Lower lobe of right lung (tissue), 2 donors: ENCODE measurements around the gene ACTRT3. TPM values are rescaled to one million over a fixed set of nuclear protein-coding genes. Genes with fewer than 3 reads are reported as not detected.

Source experiments
- ATAC-seq, 2 donors: fragments of 200-7000 bp; cut with Tn5 transposase; one replicate each; pipeline ENCODE4 v1.9.1; 2020 to 2022; ENCODE audit warnings: mild to moderate bottlenecking in 2 of 2, moderate library complexity in 2 of 2
- DNase-seq: peaks from one replicate; pipeline ENCODE4 v3.0.0-alpha.2; 2020
- H3K27ac ChIP-seq: fragments of 200-600 bp; one replicate; pipeline ENCODE4 v1.8.0; 2022
- H3K27me3 ChIP-seq: fragments of 200-600 bp; one replicate; pipeline ENCODE4 v1.8.0; 2022; ENCODE audit warnings: low read depth
- H3K36me3 ChIP-seq: fragments of 200-600 bp; one replicate; pipeline ENCODE4 v1.8.0; 2022; ENCODE audit warnings: mild to moderate bottlenecking
- H3K4me1 ChIP-seq: fragments of 200-600 bp; one replicate; pipeline ENCODE4 v1.8.0; 2022
- H3K4me3 ChIP-seq: fragments of 200-600 bp; one replicate; pipeline ENCODE4 v1.8.0; 2022; ENCODE audit warnings: mild to moderate bottlenecking
- H3K9me3 ChIP-seq: fragments of 200-600 bp; one replicate; pipeline ENCODE4 v1.8.0; 2022
- intact Hi-C: fragments of 100-400 bp; cut with DNase I; formaldehyde crosslinking; loops from one replicate; pipeline ENCODE4 v1.11.0; 2022
- total RNA-seq: library from RNA; stranded (reverse); fragmentation: NEBNext Ultra II Directional; extraction: Animal tissue kit (Norgen Biotek cat#: 25700); gene quantifications from one replicate; pipeline ENCODE4 v1.2.1, GENCODE V29; 2021
- TF ChIP-seq, protein P1 (sequence below): fragments of 200-600 bp; IDR thresholded peaks from one replicate; pipeline ENCODE4 v1.8.0; 2022; ENCODE audit warnings: antibody characterized with exemption, mild to moderate bottlenecking
- donor health status: DM: no; HTN: yes; CAD: no; lungs with severe emphysema.

The ACTRT3 gene
- total RNA-seq, 1 donor from 2014 or later = 0.92 TPM

DNA sequence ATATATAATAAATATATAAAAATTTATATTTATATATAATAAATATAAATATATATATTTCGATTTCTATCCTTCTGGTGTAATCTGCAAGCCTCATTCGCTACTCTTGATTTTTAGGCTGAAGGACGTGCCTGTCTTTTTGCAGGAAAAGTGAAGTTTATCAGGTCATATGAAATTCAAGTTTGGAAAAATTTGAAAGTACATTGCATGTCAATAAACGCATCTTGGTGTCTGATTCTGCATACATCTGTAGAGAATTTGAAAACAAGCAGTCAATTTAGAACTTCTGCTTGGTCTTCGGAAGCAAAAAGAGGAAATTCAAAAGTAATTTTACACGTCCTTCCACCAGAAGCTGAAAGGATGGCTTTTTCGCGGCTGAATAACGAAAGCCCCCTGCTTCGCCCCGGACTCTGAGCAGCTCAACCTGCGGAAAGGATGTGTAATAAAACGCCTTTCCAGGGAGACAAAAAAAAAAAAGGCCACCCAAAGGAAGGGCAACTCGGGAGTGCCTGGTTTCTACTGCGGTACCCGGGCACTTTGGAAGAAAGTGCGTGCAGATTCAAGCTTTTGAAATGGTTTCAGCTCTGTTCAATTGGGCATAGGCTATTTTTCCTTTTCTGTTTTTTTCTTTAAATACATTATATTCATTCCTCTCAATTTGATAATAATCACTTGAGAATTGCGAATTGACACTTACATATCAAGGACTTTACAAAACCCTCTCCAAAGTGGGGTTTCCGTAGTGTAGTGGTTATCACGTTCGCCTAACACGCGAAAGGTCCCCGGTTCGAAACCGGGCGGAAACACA, 2.3 kb upstream of the ACTRT3 start:
- peak; percentile 47 to 67 for ATAC-seq
- peak; percentile 52 for DNase-seq

DNA sequence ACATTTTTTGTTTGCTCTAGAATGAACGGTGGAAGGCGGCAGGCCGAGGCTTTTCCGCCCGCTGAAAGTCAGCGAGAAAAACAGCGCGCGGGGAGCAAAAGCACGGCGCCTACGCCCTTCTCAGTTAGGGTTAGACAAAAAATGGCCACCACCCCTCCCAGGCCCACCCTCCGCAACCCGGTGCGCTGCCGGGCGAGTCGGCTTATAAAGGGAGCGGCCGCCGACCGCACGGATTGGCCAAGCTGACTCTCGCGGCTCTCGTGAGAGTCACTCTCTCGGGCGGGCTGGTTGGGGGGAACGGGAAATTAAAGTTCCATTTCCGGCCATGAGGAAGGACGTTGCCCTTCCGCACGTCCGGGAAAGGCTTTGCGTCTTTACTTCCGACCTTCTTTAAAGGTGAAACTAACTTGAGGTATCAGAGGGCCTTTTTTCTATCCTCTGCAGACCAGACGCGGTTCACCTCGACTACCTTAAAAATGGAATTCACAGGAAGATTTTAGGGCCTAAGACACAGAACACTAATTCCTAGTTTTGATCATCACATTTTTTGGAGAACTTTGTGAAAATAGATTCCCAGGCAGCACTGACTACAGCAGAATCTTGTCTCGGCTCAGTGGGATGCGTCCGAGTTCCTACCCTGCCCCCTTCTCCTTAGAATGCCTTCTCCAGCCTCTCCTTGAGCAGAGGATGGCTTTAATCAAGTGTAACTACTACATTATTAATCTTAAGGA, 4.3 kb downstream of the ACTRT3 start, which contains the start of gene TERC:
TERC (minus strand) TSS at position 179 of the 731 bp plus-strand sequence.
- ATAC-seq = peak; percentile 96 to 97
- peak within 1 kb of the TSS; percentile 87 for H3K4me3 ChIP-seq
- TF ChIP-seq, protein P1, sequence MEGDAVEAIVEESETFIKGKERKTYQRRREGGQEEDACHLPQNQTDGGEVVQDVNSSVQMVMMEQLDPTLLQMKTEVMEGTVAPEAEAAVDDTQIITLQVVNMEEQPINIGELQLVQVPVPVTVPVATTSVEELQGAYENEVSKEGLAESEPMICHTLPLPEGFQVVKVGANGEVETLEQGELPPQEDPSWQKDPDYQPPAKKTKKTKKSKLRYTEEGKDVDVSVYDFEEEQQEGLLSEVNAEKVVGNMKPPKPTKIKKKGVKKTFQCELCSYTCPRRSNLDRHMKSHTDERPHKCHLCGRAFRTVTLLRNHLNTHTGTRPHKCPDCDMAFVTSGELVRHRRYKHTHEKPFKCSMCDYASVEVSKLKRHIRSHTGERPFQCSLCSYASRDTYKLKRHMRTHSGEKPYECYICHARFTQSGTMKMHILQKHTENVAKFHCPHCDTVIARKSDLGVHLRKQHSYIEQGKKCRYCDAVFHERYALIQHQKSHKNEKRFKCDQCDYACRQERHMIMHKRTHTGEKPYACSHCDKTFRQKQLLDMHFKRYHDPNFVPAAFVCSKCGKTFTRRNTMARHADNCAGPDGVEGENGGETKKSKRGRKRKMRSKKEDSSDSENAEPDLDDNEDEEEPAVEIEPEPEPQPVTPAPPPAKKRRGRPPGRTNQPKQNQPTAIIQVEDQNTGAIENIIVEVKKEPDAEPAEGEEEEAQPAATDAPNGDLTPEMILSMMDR = no peak
- H3K27ac ChIP-seq = peak within 1 kb of the TSS; percentile 99
- no peaks in the 10 kb centered on the region for H3K4me1 ChIP-seq
- H3K27me3 ChIP-seq = no peaks in the 10 kb centered on the region
- no peaks in the 10 kb centered on the region for H3K36me3 ChIP-seq
- peak; percentile 95 for DNase-seq
- intact Hi-C loops = no loop called here
- no peaks in the 10 kb centered on the region for H3K9me3 ChIP-seq

More for the DNA sequence above, 2.3 kb upstream of the ACTRT3 start:
- no peaks in the 10 kb centered on the region for H3K27me3 ChIP-seq
- peak overlapping the region; percentile 95 for H3K4me3 ChIP-seq
- peaks cover 25% of the 10 kb centered on the region for H3K4me1 ChIP-seq
- peaks cover 25% of the 10 kb centered on the region for H3K36me3 ChIP-seq
- TF ChIP-seq, protein P1 = no peak
- intact Hi-C loops = no loop called here
- H3K27ac ChIP-seq = peak overlapping the region; percentile 99
- H3K9me3 ChIP-seq = no peaks in the 10 kb centered on the region

- DNase-seq (peak; percentile 78), ATAC-seq (peak; percentile 78 to 80)
- H3K4me1 ChIP-seq = no peaks in the 10 kb centered on the region
Observed at GRCh38 chr3:169764312-169764881, 5.0 kb downstream of the ACTRT3 start.

GRCh38 chr3:169760479-169760878, 8.9 kb downstream of the ACTRT3 start:
- TF ChIP-seq, protein P1 = no peak
- no peak overlapping the region for H3K4me3 ChIP-seq
- H3K4me1 ChIP-seq = no peaks in the 10 kb centered on the region
- no peaks in the 10 kb centered on the region for H3K9me3 ChIP-seq
- H3K27ac ChIP-seq = no peak overlapping the region
- intact Hi-C loops = no loop called here
- ATAC-seq (no peak), DNase-seq (no peak)
- H3K27me3 ChIP-seq = no peaks in the 10 kb centered on the region
- H3K36me3 ChIP-seq = no peaks in the 10 kb centered on the region

More at GRCh38 chr3:169764312-169764881, 5.0 kb downstream of the ACTRT3 start:
- peak overlapping the region; percentile 99 for H3K27ac ChIP-seq
- no peaks in the 10 kb centered on the region for H3K36me3 ChIP-seq
- no peaks in the 10 kb centered on the region for H3K9me3 ChIP-seq
- peak overlapping the region; percentile 87 for H3K4me3 ChIP-seq
- no peaks in the 10 kb centered on the region for H3K27me3 ChIP-seq
- intact Hi-C loops = no loop called here
- TF ChIP-seq, protein P1 = no peak

- no peak for DNase-seq
- Histone ChIP-seq H3K27ac (no peak overlapping the region), H3K36me3 (no peaks in the 10 kb centered on the region), H3K4me1 (no peaks in the 10 kb centered on the region), H3K27me3 (no peaks in the 10 kb centered on the region), H3K9me3 (no peaks in the 10 kb centered on the region), H3K4me3 (no peak overlapping the region)
- no peak for ATAC-seq
- intact Hi-C loops = no loop called here
- TF ChIP-seq, protein P1 = no peak
Observed at GRCh38 chr3:169759256-169759655, 10.1 kb downstream of the ACTRT3 start.
